GM12878 (cell line): ENCODE measurements around the gene VSTM4. TPM values are rescaled to one million over a fixed set of nuclear protein-coding genes. Genes with fewer than 3 reads are reported as not detected.

Experiments used
- ATAC-seq: fragments of 200-7000 bp; cut with Tn5 transposase; 3 replicates; pipeline ENCODE4 v1.9.1; 2020; ENCODE audit warnings: mild to moderate bottlenecking, moderate library complexity
- BruUV-seq: library from RNA; stranded (reverse); fragments of 400-500 nt; replicated peaks from 2 replicates; lab custom pipeline; 2021; lab: Mats Ljungman, UMichigan
- CTCF ChIA-PET: fragments of 300-600 bp; sonication (Branson Sonifier 250); formaldehyde crosslinking; extraction: SDS; loops from one replicate; lab custom pipeline; 2021; ENCODE audit warnings: inconsistent platforms; lab: Yijun Ruan, JAX
- POLR2A ChIA-PET: fragments of 350-600 bp; formaldehyde crosslinking; extraction: SDS; loops from one replicate; lab custom pipeline; 2021; ENCODE audit warnings: inconsistent platforms; lab: Charles Lee
- RAD21 ChIA-PET: fragments of 300-600 bp; sonication (Branson Sonifier 250); formaldehyde crosslinking; loops from one replicate; lab custom pipeline; 2023; ENCODE audit warnings: antibody characterized with exemption; ENCODE audit not compliant: unreplicated experiment; lab: Charles Lee
- SMC1A ChIA-PET: fragments of 300-600 bp; sonication (Branson Sonifier 250); formaldehyde crosslinking; loops from one replicate; lab custom pipeline; 2023; ENCODE audit not compliant: unreplicated experiment, uncharacterized antibody; lab: Charles Lee
- DNase-seq: peaks from one replicate; pipeline ENCODE4 v3.0.0-alpha.2; 2011; ENCODE audit warnings: low read depth, low spot score
- FAIRE-seq: peaks from 3 replicates; lab custom pipeline; 2011; peaks lifted over from hg19 to GRCh38; lab: Jason Lieb, UNC
- H2AFZ ChIP-seq: 2 replicates; pipeline ENCODE4 v1.6.0; 2011; ENCODE audit warnings: low read depth, low read length, control low read depth; ENCODE audit not compliant: control insufficient read depth
- H3K27ac ChIP-seq: 2 replicates; pipeline ENCODE4 v1.5.1; 2011; ENCODE audit warnings: control low read depth; ENCODE audit not compliant: control insufficient read depth, insufficient read depth
- H3K27me3 ChIP-seq, 2 experiments: replicated peaks in 1 of 2; 2 replicates each; pipeline versions ENCODE4 v1.6.0 to v1.6.1; 2011; ENCODE audit warnings: low read length in 1 of 2; ENCODE audit not compliant: control insufficient read depth in 2 of 2, insufficient read depth in 2 of 2
- H3K36me3 ChIP-seq, 2 experiments: 2 replicates each; pipeline ENCODE4 v1.5.1; 2011; ENCODE audit warnings: low read length in 1 of 2; ENCODE audit not compliant: control insufficient read depth in 2 of 2, insufficient read depth in 2 of 2
- H3K4me1 ChIP-seq: 2 replicates; pipeline ENCODE4 v1.6.1; 2011; ENCODE audit warnings: mild to moderate bottlenecking, low read length, moderate library complexity, mixed read lengths; ENCODE audit not compliant: control insufficient read depth, insufficient read depth
- H3K4me2 ChIP-seq: 2 replicates; pipeline ENCODE4 v1.6.0; 2011; ENCODE audit warnings: control low read depth; ENCODE audit not compliant: control insufficient read depth, insufficient read depth
- H3K4me3 ChIP-seq: fragments of 200-600 bp; sonication (generic); 2 replicates; pipeline ENCODE4 v1.5.1; 2016
- H3K79me2 ChIP-seq: 2 replicates; pipeline ENCODE4 v1.6.0; 2011; ENCODE audit warnings: low read length; ENCODE audit not compliant: control insufficient read depth, insufficient read depth
- H3K9ac ChIP-seq: 2 replicates; pipeline ENCODE4 v1.8.0; 2011; ENCODE audit warnings: low read length, control low read depth, mixed read lengths; ENCODE audit not compliant: control insufficient read depth, insufficient read depth
- H3K9me3 ChIP-seq: replicated peaks from 3 replicates; pipeline ENCODE4 v1.5.1; 2011; ENCODE audit warnings: mild to moderate bottlenecking, low read length; ENCODE audit not compliant: control insufficient read depth, insufficient read depth
- H4K20me1 ChIP-seq: 2 replicates; pipeline ENCODE4 v1.6.0; 2011; ENCODE audit not compliant: control insufficient read depth, insufficient read depth
- BRCA1 ChIP-seq: IDR thresholded peaks from 2 replicates; pipeline ENCODE4 v1.6.1; 2011; ENCODE audit warnings: low read depth, low read length, improper control_type of control experiment
- EP300 ChIP-seq, 2 experiments: fragments of 150-350 bp in 1 of 2; IDR thresholded peaks; 2 replicates each; pipeline ENCODE4 v1.6.1; 2011 to 2012; ENCODE audit warnings: low read depth in 2 of 2, low read length in 2 of 2, borderline replicate concordance in 1 of 2, improper control_type of control experiment in 1 of 2, inconsistent platforms in 1 of 2; ENCODE audit not compliant: control insufficient read depth in 1 of 2
- MXI1 ChIP-seq: fragments of 150-350 bp; IDR thresholded peaks from 2 replicates; pipeline ENCODE4 v1.6.1; 2011; ENCODE audit warnings: low read depth, mild to moderate bottlenecking, inconsistent platforms, low read length, improper control_type of control experiment
- MYC ChIP-seq: IDR thresholded peaks from 2 replicates; pipeline ENCODE4 v1.6.1; 2011; ENCODE audit warnings: mild to moderate bottlenecking, low read length, moderate library complexity, inconsistent platforms; ENCODE audit not compliant: insufficient read depth, insufficient replicate concordance, insufficient read length, severe bottlenecking
- NR2F1 ChIP-seq: fragments of 450-650 bp; conservative IDR thresholded peaks from 2 replicates; pipeline ENCODE4 v1.6.1; 2017; ENCODE audit warnings: mild to moderate bottlenecking
- POU2F2 ChIP-seq: IDR thresholded peaks from 3 replicates; pipeline ENCODE4 v1.6.1; 2011; ENCODE audit warnings: low read depth, mild to moderate bottlenecking, low read length, borderline replicate concordance
- SUPT20H ChIP-seq: IDR thresholded peaks from 2 replicates; pipeline ENCODE4 v1.6.1; 2011; ENCODE audit warnings: low read depth, mild to moderate bottlenecking, low read length, moderate library complexity, borderline replicate concordance; ENCODE audit not compliant: control insufficient read depth
- SUZ12 ChIP-seq: fragments of 200-600 bp; sonication (generic); IDR thresholded peaks from one replicate; pipeline ENCODE4 v1.6.1; 2018; ENCODE audit warnings: antibody characterized with exemption, mild to moderate bottlenecking; ENCODE audit not compliant: unreplicated experiment
- ZNF217 ChIP-seq: fragments of 450-650 bp; IDR thresholded peaks from 2 replicates; pipeline ENCODE4 v1.6.1; 2017; ENCODE audit warnings: antibody characterized with exemption, mild to moderate bottlenecking
- WGBS: methylation state at CpG from one replicate; pipeline ENCODE4 v1.1.6; 2016; ENCODE audit warnings: low lambda C conversion rate; ENCODE audit not compliant: insufficient replicate concordance, insufficient coverage; ENCODE audit errors: missing lambda C conversion rate; 5-methylcytosine and 5-hydroxymethylcytosine counted together
- in situ Hi-C: fragments of 300-500 bp; cut with MboI; formaldehyde crosslinking; loops from 9 replicates; pipeline ENCODE4 v1.14.3; 2018; ENCODE audit warnings: mixed read lengths
- intact Hi-C: fragments of 100-400 bp; cut with micrococcal nuclease; formaldehyde crosslinking; loops from one replicate; pipeline ENCODE4 v1.14.2; 2022; ENCODE audit not compliant: unreplicated experiment
- polyA plus RNA-seq, 11 experiments: library from polyadenylated mRNA; depleted of rRNA in 4 of 11; unstranded in 6 of 11; stranded (reverse) in 5 of 11; fragments of >200 nt; fragmentation: Nextera tagmentation in 4 of 11; fragmentation: Illumina TruSeq in 1 of 11; extraction: Ambion mirVana in 4 of 11; extraction: Trizol in 1 of 11; gene quantifications; 1 replicate in 1 of 11; 2 replicates in 10 of 11; pipeline versions ENCODE4 v1.2.1 to v1.2.3, GENCODE V29; 2011 to 2016; ENCODE audit warnings: inconsistent platforms in 2 of 11, missing spikeins in 2 of 11, low read depth in 1 of 11
- total RNA-seq, 4 experiments: library from RNA; depleted of rRNA in 3 of 4; stranded (reverse); fragments of >200 nt in 3 of 4; fragmentation: Illumina TruSeq in 1 of 4; extraction: Trizol in 1 of 4; gene quantifications; 2 replicates each; pipeline versions ENCODE4 v1.2.1 to v1.2.3, GENCODE V29; 2013 to 2021
- TF ChIP-seq, protein P1 (sequence below): IDR thresholded peaks from 2 replicates; pipeline ENCODE4 v1.6.1; 2012; ENCODE audit warnings: improper control_type of control experiment, low read depth, low read length; ENCODE audit not compliant: insufficient replicate concordance
- TF ChIP-seq, protein P2 (sequence below): IDR thresholded peaks from 2 replicates; pipeline ENCODE4 v1.6.1; 2011; ENCODE audit warnings: mild to moderate bottlenecking, low read depth, low read length, moderate library complexity; ENCODE audit not compliant: insufficient replicate concordance
- TF ChIP-seq, protein P3 (sequence below): fragments of 450-650 bp; IDR thresholded peaks from 2 replicates; pipeline ENCODE4 v1.6.1; 2017; ENCODE audit warnings: borderline replicate concordance

Gene VSTM4
- total and polyA plus RNA-seq, 10 of the 15 experiments (the other 5 are each of a cell fraction or from before 2014, with no cell fraction given): 0.01 to 0.14 (median 0.02) TPM; not detected in 7

DNA sequence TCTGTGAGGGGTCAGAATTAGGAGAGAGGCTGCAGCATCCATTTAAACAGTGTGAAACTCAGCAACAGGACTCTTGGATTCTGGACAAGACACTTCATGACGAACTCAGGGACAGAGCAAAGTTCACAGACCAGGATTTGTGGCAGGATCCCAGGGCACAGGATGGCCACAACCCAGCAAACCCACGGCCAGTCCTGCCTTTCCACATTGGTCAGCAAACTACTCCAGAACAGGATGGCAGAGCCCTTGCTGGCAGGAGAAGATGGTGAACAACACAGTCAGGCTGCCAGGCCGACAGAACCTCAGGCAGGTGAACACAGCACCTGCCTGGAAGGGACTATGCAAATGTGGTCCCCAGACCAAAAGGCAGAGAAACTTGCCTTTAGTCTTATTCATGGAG is 34.4 kb downstream of the VSTM4 start (continued):
- TF ChIP-seq MXI1 (no peak), MYC (no peak), POU2F2 (no peak), EP300 (IDR thresholded peaks at IDR 0.05; ENCODE audit: borderline replicate concordance in 1 of 2, control insufficient read depth in 1 of 2, low read depth in 2 of 2, low read length in 2 of 2) (no peak)

GRCh38 chr10:49080071-49080470 is 35.3 kb downstream of the VSTM4 start:
- WGBS: 0% methylated on average over 1 of the region's 1 CpG
- POLR2A ChIA-PET: no interaction called here
- RAD21 ChIA-PET: no interaction called here
- no peaks in the 10 kb centered on the region; the same call in 2 of the 3 replicates for H3K9me3 ChIP-seq
- no peak overlapping the region for H3K9ac ChIP-seq
- BruUV-seq: no TSS peak
- CTCF ChIA-PET: interaction anchor here (0.6 kb wide), 1 partner anchor 1737 kb away, joined by 3 read pairs; no protein-coding TSS in a partner anchor
- no peaks in the 10 kb centered on the region for H3K79me2 ChIP-seq
- H2AFZ ChIP-seq: no peak overlapping the region
- no peaks in the 10 kb centered on the region; a peak in 1 of 4 replicates for H3K27me3 ChIP-seq
- peaks cover 12% of the 10 kb centered on the region for H3K4me1 ChIP-seq
- intact Hi-C loops (no loop called here), in situ Hi-C loops (no loop called here)
- FAIRE-seq (no peak), DNase-seq (no peak), ATAC-seq (no peak)
- H3K36me3 ChIP-seq: no peaks in the 10 kb centered on the region
- H3K27ac ChIP-seq: no peak overlapping the region
- H3K4me2 ChIP-seq: no peak overlapping the region
- SMC1A ChIA-PET: interaction anchor here (1.3 to 1.9 kb wide), 3 partner anchors 9 to 81 kb away, joined by 4 to 7 read pairs (median 5); no protein-coding TSS in a partner anchor
- no peak overlapping the region for H3K4me3 ChIP-seq
- no peaks in the 10 kb centered on the region for H4K20me1 ChIP-seq
- TF ChIP-seq, protein P1, sequence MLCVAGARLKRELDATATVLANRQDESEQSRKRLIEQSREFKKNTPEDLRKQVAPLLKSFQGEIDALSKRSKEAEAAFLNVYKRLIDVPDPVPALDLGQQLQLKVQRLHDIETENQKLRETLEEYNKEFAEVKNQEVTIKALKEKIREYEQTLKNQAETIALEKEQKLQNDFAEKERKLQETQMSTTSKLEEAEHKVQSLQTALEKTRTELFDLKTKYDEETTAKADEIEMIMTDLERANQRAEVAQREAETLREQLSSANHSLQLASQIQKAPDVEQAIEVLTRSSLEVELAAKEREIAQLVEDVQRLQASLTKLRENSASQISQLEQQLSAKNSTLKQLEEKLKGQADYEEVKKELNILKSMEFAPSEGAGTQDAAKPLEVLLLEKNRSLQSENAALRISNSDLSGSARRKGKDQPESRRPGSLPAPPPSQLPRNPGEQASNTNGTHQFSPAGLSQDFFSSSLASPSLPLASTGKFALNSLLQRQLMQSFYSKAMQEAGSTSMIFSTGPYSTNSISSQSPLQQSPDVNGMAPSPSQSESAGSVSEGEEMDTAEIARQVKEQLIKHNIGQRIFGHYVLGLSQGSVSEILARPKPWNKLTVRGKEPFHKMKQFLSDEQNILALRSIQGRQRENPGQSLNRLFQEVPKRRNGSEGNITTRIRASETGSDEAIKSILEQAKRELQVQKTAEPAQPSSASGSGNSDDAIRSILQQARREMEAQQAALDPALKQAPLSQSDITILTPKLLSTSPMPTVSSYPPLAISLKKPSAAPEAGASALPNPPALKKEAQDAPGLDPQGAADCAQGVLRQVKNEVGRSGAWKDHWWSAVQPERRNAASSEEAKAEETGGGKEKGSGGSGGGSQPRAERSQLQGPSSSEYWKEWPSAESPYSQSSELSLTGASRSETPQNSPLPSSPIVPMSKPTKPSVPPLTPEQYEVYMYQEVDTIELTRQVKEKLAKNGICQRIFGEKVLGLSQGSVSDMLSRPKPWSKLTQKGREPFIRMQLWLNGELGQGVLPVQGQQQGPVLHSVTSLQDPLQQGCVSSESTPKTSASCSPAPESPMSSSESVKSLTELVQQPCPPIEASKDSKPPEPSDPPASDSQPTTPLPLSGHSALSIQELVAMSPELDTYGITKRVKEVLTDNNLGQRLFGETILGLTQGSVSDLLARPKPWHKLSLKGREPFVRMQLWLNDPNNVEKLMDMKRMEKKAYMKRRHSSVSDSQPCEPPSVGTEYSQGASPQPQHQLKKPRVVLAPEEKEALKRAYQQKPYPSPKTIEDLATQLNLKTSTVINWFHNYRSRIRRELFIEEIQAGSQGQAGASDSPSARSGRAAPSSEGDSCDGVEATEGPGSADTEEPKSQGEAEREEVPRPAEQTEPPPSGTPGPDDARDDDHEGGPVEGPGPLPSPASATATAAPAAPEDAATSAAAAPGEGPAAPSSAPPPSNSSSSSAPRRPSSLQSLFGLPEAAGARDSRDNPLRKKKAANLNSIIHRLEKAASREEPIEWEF: no peak
- TF ChIP-seq BRCA1: no peak
- TF ChIP-seq, protein P2, sequence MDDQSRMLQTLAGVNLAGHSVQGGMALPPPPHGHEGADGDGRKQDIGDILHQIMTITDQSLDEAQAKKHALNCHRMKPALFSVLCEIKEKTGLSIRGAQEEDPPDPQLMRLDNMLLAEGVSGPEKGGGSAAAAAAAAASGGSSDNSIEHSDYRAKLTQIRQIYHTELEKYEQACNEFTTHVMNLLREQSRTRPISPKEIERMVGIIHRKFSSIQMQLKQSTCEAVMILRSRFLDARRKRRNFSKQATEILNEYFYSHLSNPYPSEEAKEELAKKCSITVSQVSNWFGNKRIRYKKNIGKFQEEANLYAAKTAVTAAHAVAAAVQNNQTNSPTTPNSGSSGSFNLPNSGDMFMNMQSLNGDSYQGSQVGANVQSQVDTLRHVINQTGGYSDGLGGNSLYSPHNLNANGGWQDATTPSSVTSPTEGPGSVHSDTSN: no peak
- TF ChIP-seq MXI1: no peak
- TF ChIP-seq EP300 (IDR thresholded peaks at IDR 0.05; ENCODE audit: borderline replicate concordance in 1 of 2, control insufficient read depth in 1 of 2, low read depth in 2 of 2, low read length in 2 of 2): no peak
- no peak for TF ChIP-seq ZNF217
- TF ChIP-seq NR2F1: no peak
- no peak for TF ChIP-seq SUPT20H
- TF ChIP-seq, protein P3, sequence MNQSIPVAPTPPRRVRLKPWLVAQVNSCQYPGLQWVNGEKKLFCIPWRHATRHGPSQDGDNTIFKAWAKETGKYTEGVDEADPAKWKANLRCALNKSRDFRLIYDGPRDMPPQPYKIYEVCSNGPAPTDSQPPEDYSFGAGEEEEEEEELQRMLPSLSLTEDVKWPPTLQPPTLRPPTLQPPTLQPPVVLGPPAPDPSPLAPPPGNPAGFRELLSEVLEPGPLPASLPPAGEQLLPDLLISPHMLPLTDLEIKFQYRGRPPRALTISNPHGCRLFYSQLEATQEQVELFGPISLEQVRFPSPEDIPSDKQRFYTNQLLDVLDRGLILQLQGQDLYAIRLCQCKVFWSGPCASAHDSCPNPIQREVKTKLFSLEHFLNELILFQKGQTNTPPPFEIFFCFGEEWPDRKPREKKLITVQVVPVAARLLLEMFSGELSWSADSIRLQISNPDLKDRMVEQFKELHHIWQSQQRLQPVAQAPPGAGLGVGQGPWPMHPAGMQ: no peak
- TF ChIP-seq SUZ12: no peak
